H1 (cell line): ENCODE data around the gene MANBA. TPM values are rescaled to one million over a fixed set of nuclear protein-coding genes. Genes with fewer than 3 reads are reported as not detected.

Experiments
- CTCF ChIA-PET: fragments of 300-600 bp; sonication (Branson Sonifier 250); formaldehyde crosslinking; loops from one replicate; lab custom pipeline; 2021; ENCODE audit not compliant: partially characterized antibody; lab: Charles Lee
- POLR2A ChIA-PET: fragments of 300-600 bp; sonication (Branson Sonifier 250); formaldehyde crosslinking; loops from one replicate; lab custom pipeline; 2021; ENCODE audit warnings: inconsistent platforms; ENCODE audit not compliant: partially characterized antibody; lab: Charles Lee
- DNase-seq, 2 experiments: peaks; one replicate each; pipeline versions ENCODE4 v3.0.0 to v3.0.0-alpha.2; 2010 to 2022; ENCODE audit warnings: low spot score in 2 of 2, low read depth in 1 of 2, mixed read lengths in 1 of 2
- FAIRE-seq: peaks from 2 replicates; lab custom pipeline; 2011; peaks lifted over from hg19 to GRCh38; lab: Jason Lieb, UNC
- H2AFZ ChIP-seq: 2 replicates; pipeline ENCODE4 v1.8.1; 2012; ENCODE audit warnings: low read length, inconsistent platforms
- H2AK5ac ChIP-seq: 2 replicates; pipeline ENCODE4 v1.6.1; 2013; ENCODE audit warnings: low read depth, low read length
- H2BK120ac ChIP-seq: replicated peaks from 2 replicates; pipeline ENCODE3; 2013; ENCODE audit warnings: low read depth, low read length, inconsistent platforms
- H2BK12ac ChIP-seq: 2 replicates; pipeline ENCODE4 v1.6.1; 2013; ENCODE audit warnings: low read depth, low read length
- H2BK15ac ChIP-seq: 2 replicates; pipeline ENCODE4 v1.6.1; 2013; ENCODE audit warnings: low read length
- H2BK20ac ChIP-seq: 2 replicates; pipeline ENCODE4 v1.6.1; 2013; ENCODE audit warnings: low read length
- H2BK5ac ChIP-seq: 2 replicates; pipeline ENCODE4 v1.6.1; 2013; ENCODE audit warnings: low read depth, low read length
- H3K14ac ChIP-seq: 2 replicates; pipeline ENCODE4 v1.6.1; 2013; ENCODE audit warnings: inconsistent platforms; ENCODE audit not compliant: insufficient read length
- H3K18ac ChIP-seq: 2 replicates; pipeline ENCODE4 v1.6.1; 2013; ENCODE audit warnings: low read length; ENCODE audit errors: extremely low read depth
- H3K23ac ChIP-seq: 2 replicates; pipeline ENCODE4 v1.6.1; 2013; ENCODE audit warnings: inconsistent platforms; ENCODE audit not compliant: insufficient read length
- H3K23me2 ChIP-seq: 2 replicates; pipeline ENCODE4 v1.6.1; 2013; ENCODE audit warnings: low read depth, low read length
- H3K27ac ChIP-seq: 2 replicates; pipeline ENCODE4 v1.6.1; 2011; ENCODE audit warnings: low read depth, low read length, inconsistent platforms
- H3K27me3 ChIP-seq, 4 experiments: replicated peaks in 1 of 4; 1 replicate in 1 of 4; 2 replicates in 3 of 4; pipeline versions ENCODE4 v1.6.1 to v1.8.1; 2011 to 2013; ENCODE audit warnings: low read length in 3 of 4, mild to moderate bottlenecking in 3 of 4, inconsistent platforms in 2 of 4, mixed read lengths in 2 of 4, moderate library complexity in 1 of 4; ENCODE audit not compliant: control insufficient read depth in 3 of 4, insufficient read depth in 3 of 4; ENCODE audit errors: extremely low read depth in 1 of 4
- H3K36me3 ChIP-seq, 4 experiments: 2 replicates each; pipeline versions ENCODE4 v1.6.1 to v1.8.1; 2011 to 2013; ENCODE audit warnings: mild to moderate bottlenecking in 4 of 4, low read length in 3 of 4, moderate library complexity in 2 of 4, control low read depth in 1 of 4, inconsistent platforms in 1 of 4; ENCODE audit not compliant: insufficient read depth in 4 of 4, control insufficient read depth in 2 of 4
- H3K4ac ChIP-seq: replicated peaks from 2 replicates; pipeline ENCODE3; 2013; ENCODE audit warnings: low read length, low read depth, mixed read lengths, inconsistent platforms; ENCODE audit not compliant: insufficient read length
- H3K4me1 ChIP-seq, 4 experiments: replicated peaks in 1 of 4; 1 replicate in 1 of 4; 2 replicates in 3 of 4; pipeline versions ENCODE4 v1.6.1 to v1.8.1; 2011 to 2013; ENCODE audit warnings: low read length in 3 of 4, inconsistent platforms in 2 of 4, mixed read lengths in 1 of 4; ENCODE audit not compliant: insufficient read depth in 4 of 4, control insufficient read depth in 3 of 4
- H3K4me2 ChIP-seq, 2 experiments: 2 replicates each; pipeline versions ENCODE4 v1.6.1 to v1.8.1; 2011 to 2013; ENCODE audit warnings: low read depth in 2 of 2, low read length in 2 of 2, control low read depth in 1 of 2, inconsistent platforms in 1 of 2, mild to moderate bottlenecking in 1 of 2; ENCODE audit not compliant: insufficient read depth in 1 of 2
- H3K4me3 ChIP-seq, 4 experiments: fragments of 200-600, 300-600 bp in 1 of 4; sonication (generic), shearing (Covaris generic), sonication (Bioruptor Twin) in 1 of 4; 2 replicates each; pipeline versions ENCODE4 v1.5.1 to v1.8.1; 2011 to 2016; ENCODE audit warnings: low read length in 4 of 4, low read depth in 3 of 4, control low read depth in 2 of 4, inconsistent platforms in 2 of 4, mild to moderate bottlenecking in 2 of 4, mixed read lengths in 1 of 4, moderate library complexity in 1 of 4; ENCODE audit not compliant: insufficient read depth in 2 of 4; ENCODE audit errors: extremely low read depth in 1 of 4
- H3K56ac ChIP-seq: replicated peaks from 2 replicates; pipeline ENCODE3; 2013; ENCODE audit warnings: low read depth, mild to moderate bottlenecking, mixed read lengths, low read length, inconsistent platforms; ENCODE audit not compliant: insufficient read length
- H3K79me1 ChIP-seq: 2 replicates; pipeline ENCODE4 v1.6.1; 2013; ENCODE audit warnings: low read depth, low read length, control low read depth
- H3K79me2 ChIP-seq, 2 experiments: 2 replicates each; pipeline versions ENCODE4 v1.6.1 to v1.8.1; 2012 to 2013; ENCODE audit warnings: low read length in 2 of 2, mild to moderate bottlenecking in 2 of 2, inconsistent platforms in 1 of 2; ENCODE audit not compliant: insufficient read depth in 2 of 2, control insufficient read depth in 1 of 2
- H3K9ac ChIP-seq, 4 experiments: replicated peaks in 1 of 4; 1 replicate in 1 of 4; 2 replicates in 3 of 4; pipeline versions ENCODE4 v1.6.1 to v1.8.1; 2011 to 2013; ENCODE audit warnings: low read depth in 3 of 4, low read length in 3 of 4, control low read depth in 2 of 4, mild to moderate bottlenecking in 2 of 4, moderate library complexity in 2 of 4, inconsistent platforms in 1 of 4; ENCODE audit errors: extremely low read depth in 1 of 4
- H3K9me3 ChIP-seq, 2 experiments: 2 replicates each; pipeline versions ENCODE4 v1.6.1 to v1.8.1; 2012 to 2013; ENCODE audit warnings: mild to moderate bottlenecking in 2 of 2, moderate library complexity in 2 of 2, control low read depth in 1 of 2, inconsistent platforms in 1 of 2, low read depth in 1 of 2, low read length in 1 of 2, mixed read lengths in 1 of 2; ENCODE audit not compliant: insufficient read depth in 2 of 2
- H4K20me1 ChIP-seq, 2 experiments: replicated peaks in 1 of 2; 2 replicates each; pipeline versions ENCODE3 to v1.8.1; 2011 to 2013; ENCODE audit warnings: inconsistent platforms in 2 of 2, low read length in 2 of 2, mild to moderate bottlenecking in 1 of 2; ENCODE audit not compliant: insufficient read depth in 2 of 2, control insufficient read depth in 1 of 2
- H4K5ac ChIP-seq: 2 replicates; pipeline ENCODE4 v1.6.1; 2013; ENCODE audit warnings: low read length, low read depth, mixed read lengths, inconsistent platforms; ENCODE audit not compliant: insufficient read length
- H4K8ac ChIP-seq: 2 replicates; pipeline ENCODE4 v1.8.0; 2013; ENCODE audit warnings: mild to moderate bottlenecking, moderate library complexity, low read length, inconsistent platforms; ENCODE audit not compliant: insufficient read depth; ENCODE audit errors: extremely low read depth
- H4K91ac ChIP-seq: replicated peaks from 2 replicates; pipeline ENCODE3; 2013; ENCODE audit warnings: low read length, mixed read lengths, inconsistent platforms; ENCODE audit not compliant: insufficient read length
- CHD2 ChIP-seq: IDR thresholded peaks from 2 replicates; pipeline ENCODE4 v1.6.1; 2012; ENCODE audit warnings: low read length, improper control_type of control experiment
- GABPA ChIP-seq: IDR thresholded peaks from 2 replicates; pipeline ENCODE4 v1.6.1; 2011; ENCODE audit warnings: mild to moderate bottlenecking, low read length, moderate library complexity, borderline replicate concordance; ENCODE audit not compliant: insufficient read depth
- POU5F1 ChIP-seq: IDR thresholded peaks from 2 replicates; pipeline ENCODE4 v1.6.1; 2011; ENCODE audit warnings: low read depth, mild to moderate bottlenecking, low read length, moderate library complexity
- SIN3A ChIP-seq, 2 experiments: IDR thresholded peaks in 1 of 2; conservative IDR thresholded peaks in 1 of 2; 2 replicates each; pipeline ENCODE4 v1.6.1; 2011 to 2012; ENCODE audit warnings: low read length in 2 of 2, improper control_type of control experiment in 1 of 2, low read depth in 1 of 2, mild to moderate bottlenecking in 1 of 2
- TAF1 ChIP-seq: IDR thresholded peaks from 2 replicates; pipeline ENCODE4 v1.6.1; 2011; ENCODE audit warnings: mild to moderate bottlenecking, low read depth, low read length
- YY1 ChIP-seq: IDR thresholded peaks from 2 replicates; pipeline ENCODE4 v1.6.1; 2011; ENCODE audit warnings: low read depth, mild to moderate bottlenecking, low read length
- whole genome bisulfite sequencing, 2 experiments: shearing (Covaris generic) in 1 of 2; methylation state at CpG; one replicate each; pipeline versions ENCODE4 v1.1.6 to v1.1.7; 2013 to 2015; ENCODE audit warnings: low lambda C conversion rate in 2 of 2, mixed read lengths in 2 of 2, inconsistent platforms in 1 of 2, low coverage in 1 of 2, missing lambda C conversion rate in 1 of 2; ENCODE audit not compliant: insufficient replicate concordance in 2 of 2, insufficient coverage in 1 of 2, insufficient read length in 1 of 2; ENCODE audit errors: extremely low coverage in 1 of 2, missing lambda C conversion rate in 1 of 2; 5-methylcytosine and 5-hydroxymethylcytosine counted together
- polyA plus RNA-seq, 7 experiments: library from polyadenylated mRNA; depleted of rRNA in 3 of 7; stranded (reverse) in 5 of 7; unstranded in 2 of 7; fragments of >200 nt in 5 of 7; fragments of 200-250 nt in 2 of 7; gene quantifications; 1 replicate in 5 of 7; 2 replicates in 1 of 7; 4 replicates in 1 of 7; pipeline versions ENCODE4 v1.2.1 to v1.2.3, GENCODE V29; 2011 to 2013; ENCODE audit warnings: missing spikeins in 2 of 7, mixed read lengths in 2 of 7
- total RNA-seq: library from RNA; stranded (reverse); fragmentation: NEBNext Ultra II Directional; extraction: Animal tissue kit (Norgen Biotek cat#: 25700); gene quantifications from 2 replicates; pipeline ENCODE4 v1.2.1, GENCODE V29; 2021

Gene MANBA
- total and polyA plus RNA-seq, 2 of the 8 experiments (the other 6 are each of a cell fraction or from before 2014, with no cell fraction given): 22.9 to 27.8 TPM

DNA sequence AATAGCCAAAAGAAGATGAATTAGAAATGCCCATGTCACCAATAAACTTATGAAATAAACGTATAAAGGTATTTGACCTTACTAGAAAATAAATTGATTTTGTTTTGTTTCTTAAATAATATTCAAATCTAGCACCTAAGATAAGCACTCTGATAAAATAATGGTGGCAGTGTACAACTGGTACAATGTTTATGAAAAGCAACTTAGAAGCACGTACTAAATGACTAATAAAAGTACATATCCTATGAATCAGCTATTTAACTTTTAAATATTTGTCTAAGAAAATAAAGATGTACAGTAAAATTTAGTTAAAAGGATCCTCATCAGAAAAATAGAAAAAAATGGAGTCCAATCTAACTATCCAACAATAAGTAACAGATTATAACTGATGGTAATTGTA lies 6.7 kb downstream of the MANBA start:
- H3K23ac ChIP-seq: no peak overlapping the region
- H2BK12ac ChIP-seq: no peak overlapping the region
- DNase-seq (no peak), FAIRE-seq (no peak)
- H4K5ac ChIP-seq: no peak overlapping the region
- peaks cover 0 to 3% of the 10 kb centered on the region in 2 experiments for H4K20me1 ChIP-seq
- H2BK120ac ChIP-seq: no peak overlapping the region
- peaks cover 11% of the 10 kb centered on the region for H3K79me1 ChIP-seq
- H3K4me3 ChIP-seq: no peak overlapping the region
- H2AK5ac ChIP-seq: no peak overlapping the region
- no peak overlapping the region for H3K56ac ChIP-seq
- no peak overlapping the region for H2BK15ac ChIP-seq
- ChIA-PET CTCF (interaction anchor here (2.9 kb wide), 1 partner anchor 24 kb away, joined by 10 read pairs; no protein-coding TSS in a partner anchor), POLR2A (no interaction called here)
- no peak overlapping the region for H4K8ac ChIP-seq
- H4K91ac ChIP-seq: no peak overlapping the region
- TF ChIP-seq YY1 (no peak), SIN3A (conservative IDR thresholded peaks at IDR 0.05 in 1 of 2, IDR thresholded peaks at IDR 0.05 in 1 of 2; ENCODE audit: low read depth in 1 of 2, low read length in 2 of 2) (no peak), GABPA (no peak), TAF1 (no peak), POU5F1 (no peak), CHD2 (no peak)
- 90% methylated on average over 2 of the region's 2 CpGs; no CpG with 5 or more reads in 1 of the 2 experiments for WGBS, 2 experiments
- no peaks in the 10 kb centered on the region for H3K9me3 ChIP-seq
- H3K27ac ChIP-seq: no peak overlapping the region
- H3K4me1 ChIP-seq: no peaks in the 10 kb centered on the region
- no peak overlapping the region for H3K14ac ChIP-seq
- H3K23me2 ChIP-seq: no peaks in the 10 kb centered on the region
- H2BK20ac ChIP-seq: no peak overlapping the region
- H2AFZ ChIP-seq: no peak overlapping the region
- H3K18ac ChIP-seq: no peak overlapping the region
- H3K36me3 ChIP-seq: peaks cover 0 to 9% (median 4%) of the 10 kb centered on the region in 4 experiments; a peak in 4 of 8 replicates
- no peaks in the 10 kb centered on the region for H3K27me3 ChIP-seq
- no peak overlapping the region for H3K9ac ChIP-seq
- H3K79me2 ChIP-seq: peaks cover 0 to 46% of the 10 kb centered on the region in 2 experiments; a peak in 2 of 4 replicates
- H2BK5ac ChIP-seq: no peak overlapping the region
- no peak overlapping the region for H3K4me2 ChIP-seq
- H3K4ac ChIP-seq: no peak overlapping the region
